HepG2 (cell line): Measurements from ENCODE around the gene PFAS. TPM values are rescaled to one million over a fixed set of nuclear protein-coding genes. Genes with fewer than 3 reads are reported as not detected.

Experiments
- CREB3 ChIP-seq: sonication (generic); formaldehyde crosslinking; IDR thresholded peaks from 2 replicates; pipeline ENCODE4 v1.5.0; 2020; ENCODE audit warnings: missing genetic modification reagents
- ETV5 ChIP-seq: IDR thresholded peaks from 2 replicates; pipeline ENCODE4 v1.6.1; 2018; ENCODE audit warnings: missing biosample characterization, missing genetic modification reagents, inconsistent platforms, borderline replicate concordance
- FOXM1 ChIP-seq: sonication (generic); formaldehyde crosslinking; IDR thresholded peaks from 2 replicates; pipeline ENCODE4 v1.5.0; 2020; ENCODE audit warnings: missing genetic modification reagents
- GZF1 ChIP-seq: sonication (generic); formaldehyde crosslinking; IDR thresholded peaks from 2 replicates; pipeline ENCODE4 v1.5.1; 2020; ENCODE audit warnings: mild to moderate bottlenecking, missing genetic modification reagents
- HNF4A ChIP-seq: sonication (generic); formaldehyde crosslinking; IDR thresholded peaks from 2 replicates; pipeline ENCODE4 v1.4.0; 2020; ENCODE audit warnings: missing genetic modification reagents
- NFIC ChIP-seq: IDR thresholded peaks from 2 replicates; pipeline ENCODE4 v1.6.1; 2012; ENCODE audit warnings: mild to moderate bottlenecking, low read length, inconsistent platforms
- NR2C2 ChIP-seq: sonication (generic); formaldehyde crosslinking; IDR thresholded peaks from 2 replicates; pipeline ENCODE4 v1.4.0; 2020; ENCODE audit warnings: missing genetic modification reagents, mild to moderate bottlenecking, moderate library complexity, borderline replicate concordance
- PATZ1 ChIP-seq: sonication (generic); formaldehyde crosslinking; IDR thresholded peaks from 2 replicates; pipeline ENCODE4 v1.4.0; 2020; ENCODE audit warnings: missing genetic modification reagents
- RARG ChIP-seq: sonication (generic); formaldehyde crosslinking; IDR thresholded peaks from 2 replicates; pipeline ENCODE4 v1.4.0; 2020; ENCODE audit warnings: low read depth, mild to moderate bottlenecking, missing genetic modification reagents
- REXO4 ChIP-seq: sonication (generic); formaldehyde crosslinking; IDR thresholded peaks from 2 replicates; pipeline ENCODE4 v1.8.0; 2022; ENCODE audit warnings: missing genetic modification reagents, mild to moderate bottlenecking, borderline replicate concordance
- TCF7L2 ChIP-seq: IDR thresholded peaks from 2 replicates; pipeline ENCODE4 v1.6.1; 2011; ENCODE audit warnings: mild to moderate bottlenecking, low read depth, low read length, moderate library complexity
- TERF1 ChIP-seq: sonication (generic); formaldehyde crosslinking; IDR thresholded peaks from 2 replicates; pipeline ENCODE4 v1.8.0; 2022; ENCODE audit warnings: mild to moderate bottlenecking, missing genetic modification reagents, moderate library complexity
- THAP8 ChIP-seq: sonication (generic); formaldehyde crosslinking; IDR thresholded peaks from 2 replicates; pipeline ENCODE4 v1.5.1; 2020; ENCODE audit warnings: missing genetic modification reagents, mild to moderate bottlenecking, borderline replicate concordance
- ZNF280D ChIP-seq: sonication (generic); formaldehyde crosslinking; IDR thresholded peaks from 2 replicates; pipeline ENCODE4 v1.5.1; 2020; ENCODE audit warnings: mild to moderate bottlenecking, missing genetic modification reagents
- ZNF44 ChIP-seq: sonication (generic); formaldehyde crosslinking; IDR thresholded peaks from 2 replicates; pipeline ENCODE4 v1.5.1; 2020; ENCODE audit warnings: mild to moderate bottlenecking, missing genetic modification reagents
- ZNF563 ChIP-seq: sonication (generic); formaldehyde crosslinking; IDR thresholded peaks from 2 replicates; pipeline ENCODE4 v1.8.0; 2022; ENCODE audit warnings: mild to moderate bottlenecking, moderate library complexity, missing genetic modification reagents
- ZNF572 ChIP-seq: sonication (generic); formaldehyde crosslinking; IDR thresholded peaks from 2 replicates; pipeline ENCODE4 v1.5.1; 2020; ENCODE audit warnings: mild to moderate bottlenecking, missing genetic modification reagents
- ZNF639 ChIP-seq: conservative IDR thresholded peaks from 2 replicates; pipeline ENCODE4 v1.6.1; 2018; ENCODE audit warnings: missing genetic modification reagents
- polyA plus RNA-seq, 8 experiments: library from polyadenylated mRNA; depleted of rRNA in 3 of 8; stranded (reverse) in 7 of 8; unstranded in 1 of 8; fragments of >200 nt; fragmentation: Illumina TruSeq in 4 of 8; extraction: Trizol in 4 of 8; gene quantifications; 2 replicates each; pipeline versions ENCODE4 v1.2.1 to v1.2.3, GENCODE V29; 2011 to 2016; ENCODE audit warnings: low read depth in 4 of 8, missing spikeins in 1 of 8, mixed read lengths in 1 of 8; ENCODE audit not compliant: insufficient read depth in 1 of 8
- total RNA-seq, 5 experiments: library from RNA; depleted of rRNA; stranded (reverse); fragments of >200 nt; fragmentation: Illumina TruSeq; extraction: Trizol; gene quantifications; 2 replicates each; pipeline ENCODE4 v1.2.3, GENCODE V29; 2016; ENCODE audit warnings: low read depth in 1 of 5

The PFAS gene
- total and polyA plus RNA-seq, 2 of the 13 experiments (the other 11 are each of a cell fraction or from before 2014, with no cell fraction given) = 49.4 to 58.2 TPM

GRCh38 chr17:8273884-8274444 is 24.9 kb downstream of the PFAS start (continued):
- TF ChIP-seq TERF1 (CRISPR knock-in tag) = no peak
- peak; percentile 78; the same call in 1 of the 2 replicates for TF ChIP-seq NFIC
- TF ChIP-seq PATZ1 = peak; percentile 15; the same call in 1 of the 2 replicates
- TF ChIP-seq RARG (CRISPR knock-in tag) = no peak
- peak; percentile 89 for TF ChIP-seq HNF4A
- 0 out of 2 replicates have a peak, but pooled peaks have one; percentile 43 for TF ChIP-seq ZNF639
- TF ChIP-seq THAP8 (CRISPR knock-in tag) = no peak
- TF ChIP-seq ZNF280D (CRISPR knock-in tag) = no peak
- no peak for TF ChIP-seq ZNF563 (CRISPR knock-in tag)
- TF ChIP-seq REXO4 (CRISPR knock-in tag) = no peak
- no peak for TF ChIP-seq GZF1 (CRISPR knock-in tag)
- TF ChIP-seq FOXM1 (CRISPR knock-in tag) = no peak
- TF ChIP-seq ZNF572 (CRISPR knock-in tag) = no peak
- TF ChIP-seq ZNF44 (CRISPR knock-in tag) = no peak
- peak; percentile 49; the same call in 1 of the 2 replicates for TF ChIP-seq ETV5
- TF ChIP-seq NR2C2 = peak; percentile 80
- TF ChIP-seq CREB3 (CRISPR knock-in tag) = no peak
- TF ChIP-seq TCF7L2 = peak; percentile 61; the same call in 1 of the 2 replicates
